IPS-20b (cell line): ENCODE data around the gene SMIM20.
A peak's percentile ranks its signal among the peaks of the same experiment; 100 is the strongest.

Experiments used
- H3K27ac ChIP-seq: one replicate; pipeline ENCODE4 v1.5.1; 2013; ENCODE audit warnings: low read length
- H3K27me3 ChIP-seq: 2 replicates; pipeline ENCODE4 v1.6.1; 2013; ENCODE audit warnings: mild to moderate bottlenecking, low read length, inconsistent platforms; ENCODE audit not compliant: insufficient read depth
- H3K36me3 ChIP-seq: 2 replicates; pipeline ENCODE4 v1.6.1; 2013; ENCODE audit warnings: low read depth, mild to moderate bottlenecking, inconsistent platforms, low read length, moderate library complexity; ENCODE audit not compliant: insufficient read depth
- H3K4me1 ChIP-seq: 2 replicates; pipeline ENCODE4 v1.6.1; 2013; ENCODE audit warnings: mild to moderate bottlenecking, control low read depth, inconsistent platforms, low read length, moderate library complexity; ENCODE audit not compliant: insufficient read depth
- H3K4me3 ChIP-seq: 2 replicates; pipeline ENCODE4 v1.5.1; 2013; ENCODE audit warnings: mild to moderate bottlenecking, low read length, inconsistent platforms
- H3K9ac ChIP-seq: 2 replicates; pipeline ENCODE4 v1.6.1; 2013; ENCODE audit warnings: low read depth, mild to moderate bottlenecking, inconsistent platforms, low read length, moderate library complexity
- H3K9me3 ChIP-seq: 2 replicates; pipeline ENCODE4 v1.6.1; 2013; ENCODE audit warnings: mild to moderate bottlenecking, low read depth, low read length, inconsistent platforms; ENCODE audit not compliant: insufficient read depth

Gene SMIM20

GRCh38 chr4:25879587-25879986 is 34.4 kb upstream of the SMIM20 start:
- no peaks in the 10 kb centered on the region for H3K4me1 ChIP-seq
- no peaks in the 10 kb centered on the region for H3K27me3 ChIP-seq
- H3K9me3 ChIP-seq, result no peaks in the 10 kb centered on the region
- no peak overlapping the region for H3K9ac ChIP-seq
- H3K4me3 ChIP-seq, result no peak overlapping the region
- no peak overlapping the region for H3K27ac ChIP-seq
- no peaks in the 10 kb centered on the region for H3K36me3 ChIP-seq

- no peak overlapping the region for H3K27ac ChIP-seq
- no peaks in the 10 kb centered on the region for H3K36me3 ChIP-seq
Observed at GRCh38 chr4:25879991-25880651, 33.9 kb upstream of the SMIM20 start.

GRCh38 chr4:25881193-25881592 is 32.8 kb upstream of the SMIM20 start:
- no peak overlapping the region for H3K9ac ChIP-seq
- no peaks in the 10 kb centered on the region for H3K4me1 ChIP-seq
- no peaks in the 10 kb centered on the region for H3K27me3 ChIP-seq
- no peak overlapping the region for H3K4me3 ChIP-seq
- no peaks in the 10 kb centered on the region for H3K9me3 ChIP-seq
- H3K36me3 ChIP-seq, result no peaks in the 10 kb centered on the region
- H3K27ac ChIP-seq, result no peak overlapping the region

More at GRCh38 chr4:25879991-25880651, 33.9 kb upstream of the SMIM20 start:
- Histone ChIP-seq H3K27me3 (no peaks in the 10 kb centered on the region), H3K9me3 (no peaks in the 10 kb centered on the region), H3K4me1 (no peaks in the 10 kb centered on the region), H3K4me3 (no peak overlapping the region), H3K9ac (no peak overlapping the region)

- no peaks in the 10 kb centered on the region for H3K9me3 ChIP-seq
- no peak overlapping the region for H3K4me3 ChIP-seq
- no peak overlapping the region for H3K9ac ChIP-seq
- H3K4me1 ChIP-seq, result no peaks in the 10 kb centered on the region
- H3K36me3 ChIP-seq, result no peaks in the 10 kb centered on the region
- H3K27me3 ChIP-seq, result no peaks in the 10 kb centered on the region
- H3K27ac ChIP-seq, result no peak overlapping the region
Observed at GRCh38 chr4:25882226-25882625, 31.8 kb upstream of the SMIM20 start.

GRCh38 chr4:25883565-25883964 is 30.5 kb upstream of the SMIM20 start:
- no peak overlapping the region for H3K9ac ChIP-seq
- H3K36me3 ChIP-seq, result no peaks in the 10 kb centered on the region
- no peak overlapping the region for H3K4me3 ChIP-seq
- H3K27ac ChIP-seq, result no peak overlapping the region
- no peaks in the 10 kb centered on the region for H3K9me3 ChIP-seq
- no peaks in the 10 kb centered on the region for H3K27me3 ChIP-seq
- no peaks in the 10 kb centered on the region for H3K4me1 ChIP-seq

- Histone ChIP-seq H3K27me3 (no peaks in the 10 kb centered on the region), H3K9me3 (no peaks in the 10 kb centered on the region), H3K4me3 (no peak overlapping the region), H3K27ac (no peak overlapping the region), H3K36me3 (no peaks in the 10 kb centered on the region), H3K9ac (no peak overlapping the region), H3K4me1 (no peaks in the 10 kb centered on the region)
Observed at GRCh38 chr4:25884031-25884782, 29.8 kb upstream of the SMIM20 start.

- peaks cover 18% of the 10 kb centered on the region; the same call in 1 of the 2 replicates for H3K4me1 ChIP-seq
- H3K27ac ChIP-seq, result no peak overlapping the region
- no peak overlapping the region for H3K4me3 ChIP-seq
- no peak overlapping the region for H3K9ac ChIP-seq
- H3K36me3 ChIP-seq, result no peaks in the 10 kb centered on the region
- no peaks in the 10 kb centered on the region for H3K9me3 ChIP-seq
- H3K27me3 ChIP-seq, result no peaks in the 10 kb centered on the region
Observed at GRCh38 chr4:25888781-25889180, 25.2 kb upstream of the SMIM20 start.

GRCh38 chr4:25889589-25890503 is 24.2 kb upstream of the SMIM20 start:
- no peaks in the 10 kb centered on the region for H3K36me3 ChIP-seq
- H3K4me3 ChIP-seq, result no peak overlapping the region
- no peaks in the 10 kb centered on the region for H3K9me3 ChIP-seq
- H3K27me3 ChIP-seq, result no peaks in the 10 kb centered on the region
- peaks cover 18% of the 10 kb centered on the region; the same call in 1 of the 2 replicates for H3K4me1 ChIP-seq
- no peak overlapping the region for H3K27ac ChIP-seq
- H3K9ac ChIP-seq, result no peak overlapping the region

GRCh38 chr4:25890571-25891485 is 23.2 kb upstream of the SMIM20 start:
- Histone ChIP-seq H3K4me1 (peaks cover 18% of the 10 kb centered on the region; the same call in 1 of the 2 replicates), H3K27ac (no peak overlapping the region), H3K4me3 (no peak overlapping the region), H3K36me3 (no peaks in the 10 kb centered on the region), H3K9ac (peak overlapping the region; percentile 5; the same call in 1 of the 2 replicates), H3K9me3 (no peaks in the 10 kb centered on the region), H3K27me3 (no peaks in the 10 kb centered on the region)

GRCh38 chr4:25892796-25893195 is 21.2 kb upstream of the SMIM20 start:
- H3K9me3 ChIP-seq, result no peaks in the 10 kb centered on the region
- no peak overlapping the region for H3K9ac ChIP-seq
- no peak overlapping the region for H3K4me3 ChIP-seq
- peaks cover 18% of the 10 kb centered on the region; the same call in 1 of the 2 replicates for H3K4me1 ChIP-seq
- no peak overlapping the region for H3K27ac ChIP-seq
- no peaks in the 10 kb centered on the region for H3K27me3 ChIP-seq
- no peaks in the 10 kb centered on the region for H3K36me3 ChIP-seq
